ENCODE measurements around the gene PTGS1. TPM values are rescaled to one million over a fixed set of nuclear protein-coding genes. Genes with fewer than 3 reads are reported as not detected.

Gene PTGS1
- total and polyA plus RNA-seq, 2 of the 13 experiments (the other 11 are each of a cell fraction or from before 2014, with no cell fraction given), result 0.07 to 0.08 TPM

DNA sequence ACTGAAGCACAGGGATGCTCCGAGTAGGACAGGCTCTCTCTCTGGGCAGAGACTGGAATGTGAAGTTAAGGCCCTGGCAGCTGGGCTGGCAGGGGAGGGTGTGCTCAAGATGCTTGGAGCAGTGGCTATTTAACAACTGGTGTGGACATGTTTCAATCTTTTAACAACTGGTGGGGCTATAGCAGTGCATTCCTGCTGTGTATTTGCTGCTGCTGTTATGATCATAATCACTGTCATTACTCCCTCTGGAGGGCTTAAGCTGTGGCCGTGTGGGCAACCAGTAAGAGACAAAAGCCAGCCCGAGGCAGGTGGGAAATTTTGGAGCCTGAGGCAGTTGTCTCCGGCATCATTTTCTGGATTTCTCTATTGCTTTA, 33.3 kb upstream of the PTGS1 start:
- no peak for FAIRE-seq
- no TSS peak for BruUV-seq (replicated peaks)
- in situ Hi-C loops (cut with HindIII; ENCODE audit: extremely low pct_ligation_motif_present, low pct_unique_long_range_greater_than_20kb), result no loop called here
- no peaks in the 10 kb centered on the region for H4K20me1 ChIP-seq (ENCODE audit: insufficient read depth, low read length)
- H3K79me2 ChIP-seq (ENCODE audit: insufficient read depth, low read length), result no peaks in the 10 kb centered on the region
- peaks cover 7 to 31% of the 10 kb centered on the region in 2 experiments; a peak in 4 of 5 replicates for H3K27me3 ChIP-seq (ENCODE audit: control insufficient read depth in 1 of 2, insufficient read depth in 2 of 2, low read length in 2 of 2)
- no peak overlapping the region for H3K9ac ChIP-seq (ENCODE audit: insufficient read depth, low read depth, low read length)
- CTCF ChIA-PET (ENCODE audit: low intra/inter-chr PET ratio, low total read pairs), result no interaction called here
- H2AFZ ChIP-seq (ENCODE audit: low read length), result no peak overlapping the region
- no peak for TF ChIP-seq ZNF354B (CRISPR knock-in tag; IDR thresholded peaks at IDR 0.05)
- TF ChIP-seq NCOR1 (IDR thresholded peaks at IDR 0.05; ENCODE audit: borderline replicate concordance, low read length), result no peak
- TF ChIP-seq ZNF678 (CRISPR knock-in tag; IDR thresholded peaks at IDR 0.05), result no peak
- TF ChIP-seq TEAD2 (CRISPR knock-in tag; IDR thresholded peaks at IDR 0.05), result no peak
- TF ChIP-seq, protein P1, sequence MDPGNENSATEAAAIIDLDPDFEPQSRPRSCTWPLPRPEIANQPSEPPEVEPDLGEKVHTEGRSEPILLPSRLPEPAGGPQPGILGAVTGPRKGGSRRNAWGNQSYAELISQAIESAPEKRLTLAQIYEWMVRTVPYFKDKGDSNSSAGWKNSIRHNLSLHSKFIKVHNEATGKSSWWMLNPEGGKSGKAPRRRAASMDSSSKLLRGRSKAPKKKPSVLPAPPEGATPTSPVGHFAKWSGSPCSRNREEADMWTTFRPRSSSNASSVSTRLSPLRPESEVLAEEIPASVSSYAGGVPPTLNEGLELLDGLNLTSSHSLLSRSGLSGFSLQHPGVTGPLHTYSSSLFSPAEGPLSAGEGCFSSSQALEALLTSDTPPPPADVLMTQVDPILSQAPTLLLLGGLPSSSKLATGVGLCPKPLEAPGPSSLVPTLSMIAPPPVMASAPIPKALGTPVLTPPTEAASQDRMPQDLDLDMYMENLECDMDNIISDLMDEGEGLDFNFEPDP (CRISPR knock-in tag; conservative IDR thresholded peaks at IDR 0.05), result no peak
- TF ChIP-seq, protein P2, sequence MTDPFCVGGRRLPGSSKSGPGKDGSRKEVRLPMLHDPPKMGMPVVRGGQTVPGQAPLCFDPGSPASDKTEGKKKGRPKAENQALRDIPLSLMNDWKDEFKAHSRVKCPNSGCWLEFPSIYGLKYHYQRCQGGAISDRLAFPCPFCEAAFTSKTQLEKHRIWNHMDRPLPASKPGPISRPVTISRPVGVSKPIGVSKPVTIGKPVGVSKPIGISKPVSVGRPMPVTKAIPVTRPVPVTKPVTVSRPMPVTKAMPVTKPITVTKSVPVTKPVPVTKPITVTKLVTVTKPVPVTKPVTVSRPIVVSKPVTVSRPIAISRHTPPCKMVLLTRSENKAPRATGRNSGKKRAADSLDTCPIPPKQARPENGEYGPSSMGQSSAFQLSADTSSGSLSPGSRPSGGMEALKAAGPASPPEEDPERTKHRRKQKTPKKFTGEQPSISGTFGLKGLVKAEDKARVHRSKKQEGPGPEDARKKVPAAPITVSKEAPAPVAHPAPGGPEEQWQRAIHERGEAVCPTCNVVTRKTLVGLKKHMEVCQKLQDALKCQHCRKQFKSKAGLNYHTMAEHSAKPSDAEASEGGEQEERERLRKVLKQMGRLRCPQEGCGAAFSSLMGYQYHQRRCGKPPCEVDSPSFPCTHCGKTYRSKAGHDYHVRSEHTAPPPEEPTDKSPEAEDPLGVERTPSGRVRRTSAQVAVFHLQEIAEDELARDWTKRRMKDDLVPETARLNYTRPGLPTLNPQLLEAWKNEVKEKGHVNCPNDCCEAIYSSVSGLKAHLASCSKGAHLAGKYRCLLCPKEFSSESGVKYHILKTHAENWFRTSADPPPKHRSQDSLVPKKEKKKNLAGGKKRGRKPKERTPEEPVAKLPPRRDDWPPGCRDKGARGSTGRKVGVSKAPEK (CRISPR knock-in tag; IDR thresholded peaks at IDR 0.05; ENCODE audit: borderline replicate concordance), result no peak
- TF ChIP-seq NKX3-1 (CRISPR knock-in tag; IDR thresholded peaks at IDR 0.05), result no peak
- no peak for TF ChIP-seq ARNTL (CRISPR knock-in tag; IDR thresholded peaks at IDR 0.05)
- TF ChIP-seq IKZF1 (IDR thresholded peaks at IDR 0.05), result no peak
- no peak for TF ChIP-seq NR1H2 (CRISPR knock-in tag; IDR thresholded peaks at IDR 0.05; ENCODE audit: borderline replicate concordance, low read depth)
- TF ChIP-seq SAP130 (CRISPR knock-in tag; IDR thresholded peaks at IDR 0.05; ENCODE audit: low read depth), result no peak
- TF ChIP-seq AHR (CRISPR knock-in tag; IDR thresholded peaks at IDR 0.05), result no peak
- TF ChIP-seq BRCA1 (CRISPR knock-in tag; IDR thresholded peaks at IDR 0.05), result no peak
- TF ChIP-seq ZNF430 (CRISPR knock-in tag; IDR thresholded peaks at IDR 0.05), result no peak
- TF ChIP-seq ZNF431 (CRISPR knock-in tag; IDR thresholded peaks at IDR 0.05; ENCODE audit: borderline replicate concordance, low read depth), result no peak
- no peak for TF ChIP-seq ZNF598 (CRISPR knock-in tag; IDR thresholded peaks at IDR 0.05; ENCODE audit: borderline replicate concordance)
- no peak for TF ChIP-seq ELF3 (CRISPR knock-in tag; IDR thresholded peaks at IDR 0.05)
- ATAC-seq, result no peak
- intact Hi-C loops (cut with micrococcal nuclease; ENCODE audit: unreplicated experiment), result no loop called here
- no peaks in the 10 kb centered on the region for H3K4me1 ChIP-seq (ENCODE audit: insufficient read depth, low read length)
- WGBS (ENCODE audit: low lambda C conversion rate), result 0% methylated on average over 1 of the region's 4 CpGs
- no peaks in the 10 kb centered on the region for H3K9me3 ChIP-seq (ENCODE audit: low read length)
- H3K4me2 ChIP-seq (ENCODE audit: low read depth, low read length), result no peak overlapping the region
- no peak overlapping the region for H3K27ac ChIP-seq (ENCODE audit: extremely low read length, insufficient read depth, low read length)
- POLR2A ChIA-PET, result no interaction called here
- H3K4me3 ChIP-seq (replicated peaks in 1 of 3; ENCODE audit: insufficient read depth in 1 of 3, low read depth in 2 of 3, low read length in 3 of 3), result no peak overlapping the region
- DNase-seq (ENCODE audit: low spot score), result no peak
- no peaks in the 10 kb centered on the region for H3K36me3 ChIP-seq (replicated peaks in 1 of 2; ENCODE audit: control insufficient read depth in 1 of 2, insufficient read depth in 2 of 2, low read length in 2 of 2)

Measured in HepG2 (cell line).